GM18517 (cell line): ENCODE data around the gene SLC25A26.
"Not testable (repeated sequence)": the region's sequence is repeated elsewhere in the genome, so short reads cannot be mapped to it uniquely, and the experiment has no call there.

Source experiments
- ATAC-seq: cut with Tn5 transposase; IDR thresholded peaks from one replicate; pipeline ENCODE4 v1.9.1; 2021; ENCODE audit warnings: mild to moderate bottlenecking, moderate library complexity; ENCODE audit not compliant: unreplicated experiment

SLC25A26 gene

DNA sequence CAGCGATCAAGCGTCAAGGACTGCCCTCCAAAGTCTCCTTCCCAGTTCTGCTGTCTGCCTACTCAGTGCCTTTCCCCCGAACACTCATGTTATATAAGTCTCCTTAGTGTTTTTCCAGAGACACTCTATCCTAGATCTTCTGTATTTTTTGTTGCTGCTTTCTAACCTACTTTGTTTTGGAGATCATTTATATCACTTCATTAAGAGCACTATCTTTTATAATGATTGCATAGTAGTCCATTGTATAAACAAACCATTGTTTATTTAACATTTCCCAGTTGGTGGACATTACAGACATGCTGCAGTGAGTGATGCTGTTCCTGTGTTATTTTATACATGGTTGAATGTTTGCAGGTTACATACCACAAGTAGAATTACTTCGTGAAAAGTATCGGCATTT is 47.1 kb downstream of the SLC25A26 start:
- ATAC-seq = no peak

- no peak for ATAC-seq
Observed at GRCh38 chr3:66268864-66269263, 48.1 kb downstream of the SLC25A26 start.

GRCh38 chr3:66269411-66269810 is 48.6 kb downstream of the SLC25A26 start:
- no peak for ATAC-seq

DNA sequence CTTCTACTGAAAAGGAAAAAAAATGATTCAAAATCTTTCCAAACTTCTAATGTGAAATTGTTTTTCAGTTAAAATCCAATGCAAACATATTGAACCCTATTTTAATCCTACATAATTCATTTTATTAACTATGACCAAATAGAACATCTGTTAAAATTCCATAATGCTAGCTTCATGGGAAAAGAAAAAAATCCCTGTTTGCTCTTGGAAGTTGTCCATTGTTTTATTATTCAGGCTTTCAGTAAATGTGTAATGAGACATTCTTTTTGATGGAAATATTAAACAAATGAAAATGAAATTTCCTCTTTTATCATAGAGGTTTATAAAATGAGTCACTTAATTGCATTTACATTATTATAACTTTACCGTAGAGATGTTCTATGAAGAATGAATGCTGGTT is 49.5 kb downstream of the SLC25A26 start:
- no peak for ATAC-seq

GRCh38 chr3:66270701-66271100 is 49.9 kb downstream of the SLC25A26 start:
- ATAC-seq = no peak

GRCh38 chr3:66271231-66271630 is 50.4 kb downstream of the SLC25A26 start:
- no peak for ATAC-seq

- ATAC-seq = no peak
Observed at GRCh38 chr3:66272016-66272415, 51.2 kb downstream of the SLC25A26 start.

- ATAC-seq = not testable (repeated sequence)
Observed at GRCh38 chr3:66274837-66275236, 54.0 kb downstream of the SLC25A26 start.

- no peak for ATAC-seq
Observed at GRCh38 chr3:66276705-66277274, 56.0 kb downstream of the SLC25A26 start.

DNA sequence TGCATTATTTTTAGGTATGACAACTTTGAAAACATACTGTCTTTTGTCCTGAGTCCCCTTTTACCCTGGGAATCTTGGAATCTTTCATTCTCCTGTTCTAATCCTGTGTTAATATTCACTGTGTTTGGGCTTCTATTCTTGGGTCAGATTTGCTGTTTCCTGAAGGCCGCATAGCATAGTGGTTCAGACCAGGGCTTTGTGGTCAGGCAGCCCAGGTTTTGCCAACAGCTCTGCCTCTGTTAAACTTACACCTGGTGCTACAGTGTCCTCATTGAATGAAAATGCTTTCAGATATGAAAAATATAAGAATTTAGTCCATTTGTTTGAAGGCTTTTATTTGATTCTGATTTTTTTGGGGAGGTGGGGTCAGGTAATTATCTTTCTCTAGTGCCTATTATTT is 58.4 kb downstream of the SLC25A26 start:
- ATAC-seq = no peak

- no peak for ATAC-seq
Observed at GRCh38 chr3:66280304-66280703, 59.5 kb downstream of the SLC25A26 start.

GRCh38 chr3:66291922-66292321 is 71.1 kb downstream of the SLC25A26 start:
- ATAC-seq = not testable (repeated sequence)

DNA sequence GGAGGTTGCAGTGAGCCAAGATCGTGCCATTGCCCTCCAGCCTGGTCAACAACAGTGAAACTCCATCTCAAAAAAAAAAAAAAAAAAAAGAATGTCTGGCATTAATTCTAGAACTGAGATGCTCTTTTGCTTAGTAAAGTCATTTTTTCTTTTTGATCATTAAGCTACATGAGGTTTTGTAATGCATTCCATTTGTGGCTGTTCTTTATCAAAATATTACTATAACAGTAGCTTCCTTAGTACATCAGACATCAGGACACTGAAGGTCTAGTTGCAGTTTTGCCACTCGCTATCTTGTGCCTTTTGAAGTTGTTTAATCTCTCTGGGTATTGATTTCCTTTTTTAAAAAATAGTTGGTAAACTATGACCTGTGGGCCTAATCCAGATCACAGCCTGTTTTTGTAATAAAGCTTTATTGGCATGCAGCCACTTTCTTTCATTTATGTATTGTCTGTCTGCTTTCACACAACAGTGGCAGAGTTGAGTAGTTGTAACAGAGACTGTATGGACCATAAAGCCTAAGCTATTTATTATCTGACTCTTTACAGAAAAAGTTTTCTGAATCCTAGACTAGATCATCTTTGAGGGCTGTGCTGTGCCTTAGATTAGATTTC is 76.6 kb downstream of the SLC25A26 start:
- ATAC-seq = no peak

GRCh38 chr3:66297900-66298299 is 77.1 kb downstream of the SLC25A26 start:
- no peak for ATAC-seq

DNA sequence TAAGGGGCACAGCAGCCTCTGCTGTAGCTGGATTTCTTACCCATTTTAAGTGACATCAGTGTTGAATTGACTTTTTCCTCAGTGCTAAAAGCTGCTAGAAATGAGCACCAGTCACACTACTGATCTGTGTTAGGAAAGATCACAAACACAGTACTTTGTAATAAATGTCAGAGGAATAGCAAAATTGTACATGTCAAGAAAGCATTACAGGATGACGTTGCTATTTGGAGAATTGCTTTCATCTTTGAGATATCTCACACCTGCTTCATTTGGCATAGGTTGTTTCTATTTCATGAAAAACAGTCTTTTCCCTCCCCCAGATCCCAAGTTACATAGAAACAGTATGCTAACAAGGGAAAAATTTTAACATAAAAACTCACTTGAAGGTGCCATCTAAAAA is 77.8 kb downstream of the SLC25A26 start:
- no peak for ATAC-seq

DNA sequence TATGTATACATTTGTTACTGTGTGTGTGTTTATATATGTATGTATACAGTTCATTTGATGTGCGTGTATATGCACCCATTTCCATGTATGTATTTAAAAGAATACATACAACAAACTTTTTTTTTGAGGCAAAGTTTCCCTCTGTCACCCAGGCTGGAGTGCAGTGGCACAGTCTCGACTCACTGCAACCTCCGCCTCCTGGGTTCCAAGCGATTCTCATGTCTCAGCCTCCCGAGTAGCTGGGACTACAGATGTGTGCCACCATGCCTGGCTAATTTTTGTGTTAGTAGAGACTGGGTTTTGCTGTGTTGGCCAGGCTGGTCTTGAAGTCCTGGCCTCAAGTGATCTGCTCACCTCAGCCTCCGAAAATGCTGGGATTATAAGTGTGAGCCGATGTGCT is 78.3 kb downstream of the SLC25A26 start:
- ATAC-seq = not testable (repeated sequence)

- ATAC-seq = no peak
Observed at GRCh38 chr3:66299891-66300290, 79.1 kb downstream of the SLC25A26 start.

GRCh38 chr3:66302288-66302687 is 81.5 kb downstream of the SLC25A26 start:
- ATAC-seq = peak; percentile 87

DNA sequence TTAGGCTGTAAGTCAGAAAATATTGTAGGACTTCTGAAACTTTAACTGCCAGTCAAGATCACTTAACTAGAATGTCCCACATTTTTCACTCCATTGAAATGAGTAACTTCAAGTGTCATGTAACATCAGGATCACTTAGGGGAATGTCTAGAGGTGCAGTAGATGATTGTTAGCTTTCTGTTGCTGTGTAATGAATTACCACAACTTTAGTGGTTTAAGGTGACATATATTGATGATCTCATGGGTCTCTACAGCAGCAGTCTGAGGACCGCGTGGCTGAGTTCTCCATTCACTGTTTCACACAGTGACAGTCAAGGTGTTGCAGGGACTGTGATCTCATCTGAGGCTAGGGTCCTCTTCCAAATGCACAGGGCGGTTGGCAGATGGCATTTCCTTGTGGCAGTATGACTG is 82.7 kb downstream of the SLC25A26 start:
- ATAC-seq = no peak

GRCh38 chr3:66304293-66304692 is 83.5 kb downstream of the SLC25A26 start:
- ATAC-seq = no peak

DNA sequence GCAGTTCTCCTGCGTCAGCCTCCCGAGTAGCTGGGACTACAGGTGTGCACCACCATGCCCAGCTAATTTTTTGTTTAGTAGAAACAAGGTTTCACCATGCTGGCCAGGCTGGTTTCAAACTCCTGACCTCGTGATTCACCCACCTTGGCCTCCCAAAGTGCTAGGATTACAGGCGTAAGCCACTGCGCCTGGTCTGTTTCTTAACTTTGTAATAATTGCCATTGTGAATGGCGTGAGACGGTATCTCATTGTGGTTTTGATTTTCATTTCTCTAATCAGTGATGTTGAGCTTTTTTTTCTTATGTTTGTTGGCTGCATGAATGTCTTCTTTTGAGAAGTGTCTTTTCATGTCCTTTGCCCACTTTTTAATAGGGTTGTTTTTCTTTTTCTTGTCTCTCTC is 85.3 kb downstream of the SLC25A26 start:
- ATAC-seq = not testable (repeated sequence)

DNA sequence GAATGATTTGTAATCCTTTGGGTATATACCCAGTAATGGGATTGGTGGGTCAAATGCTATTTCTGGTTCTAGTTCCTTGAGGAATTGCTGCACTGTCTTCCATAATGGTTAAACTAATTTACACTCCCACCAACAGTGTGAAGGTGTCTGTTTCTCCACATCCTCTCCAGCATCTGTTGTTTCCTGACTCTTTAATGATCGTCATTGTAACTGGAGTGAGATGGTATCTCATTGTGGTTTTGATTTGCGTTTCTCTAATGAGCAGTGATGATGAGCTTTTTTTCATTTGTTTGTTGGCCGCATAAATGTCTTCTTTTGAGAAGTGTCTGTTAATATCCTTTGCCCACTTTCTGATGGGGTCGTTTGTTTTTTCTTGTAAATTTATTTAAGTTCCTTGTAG is 86.2 kb downstream of the SLC25A26 start:
- ATAC-seq = not testable (repeated sequence)

GRCh38 chr3:66312039-66312438 is 91.2 kb downstream of the SLC25A26 start:
- no peak for ATAC-seq
